Naive thymus-derived CD4-positive, alpha-beta T cell (primary cell): ENCODE data around the gene GALNT13. TPM values are rescaled to one million over a fixed set of nuclear protein-coding genes. Genes with fewer than 3 reads are reported as not detected.

Source experiments
- ATAC-seq: fragments of 150-1000 bp; cut with Tn5 transposase; 2 replicates; pipeline ENCODE4 v1.10.0; 2021; ENCODE audit warnings: mild to moderate bottlenecking, moderate library complexity
- CTCF ChIA-PET: fragments of 350-600 bp; sonication (Branson Sonifier 250); formaldehyde crosslinking; loops from one replicate; lab custom pipeline; 2021; ENCODE audit warnings: antibody characterized with exemption; lab: Charles Lee
- POLR2A ChIA-PET: fragments of 350-600 bp; sonication (Branson Sonifier 250); formaldehyde crosslinking; loops from one replicate; lab custom pipeline; 2021; ENCODE audit warnings: antibody characterized with exemption, inconsistent platforms; lab: Charles Lee
- DNase-seq, 9 donors: peaks; one replicate each; pipeline versions ENCODE4 v3.0.0 to v3.0.0-alpha.2; 2020 to 2022; ENCODE audit warnings: mixed read lengths in 1 of 9
- H3K27ac ChIP-seq: one replicate; pipeline ENCODE4 v1.7.0; 2013; ENCODE audit warnings: mild to moderate bottlenecking, low read depth, low read length, moderate library complexity
- H3K27me3 ChIP-seq, 2 donors: one replicate each; pipeline ENCODE4 v1.7.0; 2013; ENCODE audit warnings: low read length in 2 of 2, mild to moderate bottlenecking in 2 of 2, moderate library complexity in 2 of 2; ENCODE audit not compliant: control insufficient read depth in 2 of 2, insufficient read depth in 2 of 2
- H3K36me3 ChIP-seq, 3 experiments: 1 replicate in 2 of 3; 2 replicates in 1 of 3; pipeline ENCODE4 v1.7.0; 2013; ENCODE audit warnings: low read length in 3 of 3, mild to moderate bottlenecking in 3 of 3, moderate library complexity in 1 of 3; ENCODE audit not compliant: insufficient read depth in 3 of 3, control insufficient read depth in 2 of 3
- H3K4me1 ChIP-seq, 2 donors: one replicate each; pipeline ENCODE4 v1.7.0; 2013; ENCODE audit warnings: low read length in 2 of 2, mild to moderate bottlenecking in 2 of 2, moderate library complexity in 1 of 2; ENCODE audit not compliant: control insufficient read depth in 2 of 2, insufficient read depth in 2 of 2
- H3K4me3 ChIP-seq: 2 replicates; pipeline ENCODE4 v1.7.0; 2013; ENCODE audit warnings: mild to moderate bottlenecking, low read length
- H3K9me3 ChIP-seq, 3 experiments: 1 replicate in 2 of 3; 2 replicates in 1 of 3; pipeline ENCODE4 v1.7.0; 2013; ENCODE audit warnings: low read length in 3 of 3; ENCODE audit not compliant: control insufficient read depth in 2 of 3
- H3K27ac Mint-ChIP-seq, 9 donors: one replicate each; pipeline ENCODE4 v1.8.0; 2020 to 2022; ENCODE audit warnings: mixed read lengths in 9 of 9, mild to moderate bottlenecking in 8 of 9, moderate library complexity in 5 of 9, inconsistent platforms in 2 of 9
- H3K27me3 Mint-ChIP-seq, 5 donors: one replicate each; pipeline ENCODE4 v1.8.0; 2021 to 2022; ENCODE audit warnings: mixed read lengths in 5 of 5, mild to moderate bottlenecking in 1 of 5
- H3K36me3 Mint-ChIP-seq, 5 donors: one replicate each; pipeline ENCODE4 v1.8.0; 2020 to 2022; ENCODE audit warnings: mixed read lengths in 5 of 5, mild to moderate bottlenecking in 3 of 5, inconsistent platforms in 1 of 5
- H3K4me1 Mint-ChIP-seq, 7 donors: one replicate each; pipeline ENCODE4 v1.8.0; 2020 to 2022; ENCODE audit warnings: mixed read lengths in 7 of 7, mild to moderate bottlenecking in 3 of 7, inconsistent platforms in 1 of 7
- H3K4me3 Mint-ChIP-seq, 10 donors: one replicate each; pipeline ENCODE4 v1.8.0; 2020 to 2022; ENCODE audit warnings: mild to moderate bottlenecking in 10 of 10, mixed read lengths in 10 of 10, moderate library complexity in 6 of 10, inconsistent platforms in 2 of 10
- H3K9me3 Mint-ChIP-seq, 11 donors: one replicate each; pipeline ENCODE4 v1.8.0; 2020 to 2022; ENCODE audit warnings: mixed read lengths in 11 of 11, mild to moderate bottlenecking in 4 of 11, inconsistent platforms in 1 of 11, moderate library complexity in 1 of 11
- intact Hi-C, 2 donors: fragments of 100-400 bp; cut with micrococcal nuclease; formaldehyde crosslinking; loops; one replicate each; pipeline ENCODE4 v1.15.1; 2023
- polyA plus RNA-seq, 2 donors: library from polyadenylated mRNA; unstranded; fragments of 300-500 nt; fragmentation: Illumina TruSeq; gene quantifications; one replicate each; pipeline ENCODE4 v1.2.3, GENCODE V29; 2021
- total RNA-seq, 6 experiments: library from RNA in 5 of 6; stranded (reverse) in 5 of 6; gene quantifications; 1 replicate in 5 of 6; 2 replicates in 1 of 6; pipeline ENCODE4 v1.2.3 and lab custom pipeline; 2021 to 2026

The GALNT13 gene
- total and polyA plus RNA-seq, 7 experiments from 2014 or later = 0.44 TPM; not detected in 6

GRCh38 chr2:154198866-154199265 is 327.1 kb downstream of the GALNT13 start:
- ATAC-seq = no peak
- Histone ChIP-seq H3K4me1 (no peaks in the 10 kb centered on the region), H3K27me3 (no peaks in the 10 kb centered on the region)

GRCh38 chr2:154203206-154203605 is 331.5 kb downstream of the GALNT13 start:
- H3K36me3 ChIP-seq = no peaks in the 10 kb centered on the region
- POLR2A ChIA-PET = no interaction called here
- Mint-ChIP-seq H3K4me3 (no peak overlapping the region), H3K27ac (no peak overlapping the region), H3K9me3 (peaks cover 0 to 10% (median 2%) of the 10 kb centered on the region in 11 donors), H3K4me1 (no peaks in the 10 kb centered on the region), H3K27me3 (no peaks in the 10 kb centered on the region), H3K36me3 (no peaks in the 10 kb centered on the region)
- no peak for DNase-seq
- H3K4me1 ChIP-seq = no peaks in the 10 kb centered on the region
- no peak overlapping the region for H3K27ac ChIP-seq
- H3K4me3 ChIP-seq = no peak overlapping the region
- intact Hi-C loops = no loop called here
- no peaks in the 10 kb centered on the region for H3K27me3 ChIP-seq
- ATAC-seq = no peak
- no peaks in the 10 kb centered on the region for H3K9me3 ChIP-seq
- CTCF ChIA-PET = no interaction called here

More at GRCh38 chr2:154198866-154199265, 327.1 kb downstream of the GALNT13 start:
- Histone ChIP-seq H3K36me3 (no peaks in the 10 kb centered on the region), H3K9me3 (no peaks in the 10 kb centered on the region), H3K27ac (no peak overlapping the region), H3K4me3 (no peak overlapping the region)
- Mint-ChIP-seq H3K9me3 (peaks cover 0 to 5% (median 2%) of the 10 kb centered on the region in 11 donors), H3K4me3 (no peak overlapping the region), H3K27ac (no peak overlapping the region), H3K4me1 (peaks cover 0 to 2% (median 0%) of the 10 kb centered on the region in 7 donors), H3K36me3 (no peaks in the 10 kb centered on the region), H3K27me3 (no peaks in the 10 kb centered on the region)
- DNase-seq = no peak
- intact Hi-C loops = no loop called here
- POLR2A ChIA-PET = no interaction called here
- CTCF ChIA-PET = no interaction called here

GRCh38 chr2:154203902-154204301 is 332.2 kb downstream of the GALNT13 start:
- Histone ChIP-seq H3K27me3 (no peaks in the 10 kb centered on the region), H3K36me3 (no peaks in the 10 kb centered on the region), H3K27ac (no peak overlapping the region), H3K4me3 (no peak overlapping the region), H3K9me3 (no peaks in the 10 kb centered on the region), H3K4me1 (no peaks in the 10 kb centered on the region)
- H3K36me3 Mint-ChIP-seq = no peaks in the 10 kb centered on the region
- H3K4me3 Mint-ChIP-seq = no peak overlapping the region
- POLR2A ChIA-PET = no interaction called here
- no peak overlapping the region for H3K27ac Mint-ChIP-seq
- no peaks in the 10 kb centered on the region for H3K27me3 Mint-ChIP-seq
- CTCF ChIA-PET = no interaction called here
- ATAC-seq = no peak
- intact Hi-C loops = no loop called here
- no peak for DNase-seq
- peaks cover 0 to 10% (median 1%) of the 10 kb centered on the region in 11 donors for H3K9me3 Mint-ChIP-seq
- H3K4me1 Mint-ChIP-seq = no peaks in the 10 kb centered on the region

GRCh38 chr2:154207288-154208047 is 335.7 kb downstream of the GALNT13 start:
- Mint-ChIP-seq H3K27ac (no peak overlapping the region), H3K4me3 (no peak overlapping the region), H3K27me3 (no peaks in the 10 kb centered on the region), H3K36me3 (no peaks in the 10 kb centered on the region), H3K4me1 (no peaks in the 10 kb centered on the region), H3K9me3 (peaks cover 0 to 19% (median 3%) of the 10 kb centered on the region in 11 donors)
- POLR2A ChIA-PET = no interaction called here
- intact Hi-C loops = no loop called here
- no peak overlapping the region for H3K27ac ChIP-seq
- H3K9me3 ChIP-seq = no peaks in the 10 kb centered on the region
- no peaks in the 10 kb centered on the region for H3K27me3 ChIP-seq
- H3K4me1 ChIP-seq = no peaks in the 10 kb centered on the region
- H3K4me3 ChIP-seq = no peak overlapping the region
- DNase-seq (no peak), ATAC-seq (no peak)
- CTCF ChIA-PET = no interaction called here
- H3K36me3 ChIP-seq = no peaks in the 10 kb centered on the region

GRCh38 chr2:154223726-154224125 is 352.0 kb downstream of the GALNT13 start:
- H3K36me3 ChIP-seq = no peaks in the 10 kb centered on the region
- H3K4me3 ChIP-seq = no peak overlapping the region
- CTCF ChIA-PET = no interaction called here
- peaks cover 0 to 11% (median 0%) of the 10 kb centered on the region in 11 donors for H3K9me3 Mint-ChIP-seq
- H3K36me3 Mint-ChIP-seq = no peaks in the 10 kb centered on the region
- H3K4me1 ChIP-seq = no peaks in the 10 kb centered on the region
- POLR2A ChIA-PET = no interaction called here
- no peaks in the 10 kb centered on the region for H3K4me1 Mint-ChIP-seq
- ATAC-seq (no peak), DNase-seq (no peak)
- H3K27ac ChIP-seq = no peak overlapping the region
- no peaks in the 10 kb centered on the region for H3K27me3 Mint-ChIP-seq
- intact Hi-C loops = no loop called here
- no peaks in the 10 kb centered on the region for H3K9me3 ChIP-seq
- no peak overlapping the region for H3K4me3 Mint-ChIP-seq
- H3K27me3 ChIP-seq = no peaks in the 10 kb centered on the region
- H3K27ac Mint-ChIP-seq = no peak overlapping the region

- no peaks in the 10 kb centered on the region for H3K27me3 ChIP-seq
- intact Hi-C loops = no loop called here
- ATAC-seq (no peak), DNase-seq (no peak)
- no peaks in the 10 kb centered on the region for H3K4me1 Mint-ChIP-seq
- H3K9me3 ChIP-seq = no peaks in the 10 kb centered on the region
- H3K36me3 ChIP-seq = no peaks in the 10 kb centered on the region
- no peaks in the 10 kb centered on the region for H3K36me3 Mint-ChIP-seq
- no peak overlapping the region for H3K27ac ChIP-seq
- no peaks in the 10 kb centered on the region for H3K4me1 ChIP-seq
- CTCF ChIA-PET = no interaction called here
- H3K4me3 ChIP-seq = no peak overlapping the region
- no peaks in the 10 kb centered on the region for H3K27me3 Mint-ChIP-seq
- H3K27ac Mint-ChIP-seq = no peak overlapping the region
- H3K4me3 Mint-ChIP-seq = no peak overlapping the region
- peaks cover 0 to 13% (median 0%) of the 10 kb centered on the region in 11 donors for H3K9me3 Mint-ChIP-seq
- POLR2A ChIA-PET = no interaction called here
Measured at GRCh38 chr2:154226931-154227330, 355.2 kb downstream of the GALNT13 start.
